Panc1 (cell line): Measurements from ENCODE around the gene TRIM43B. TPM values are rescaled to one million over a fixed set of nuclear protein-coding genes. Genes with fewer than 3 reads are reported as not detected.
"Not testable (repeated sequence)": the region's sequence is repeated elsewhere in the genome, so short reads cannot be mapped to it uniquely, and the experiment has no call there.

ENCODE experiments used
- ATAC-seq: fragments of 200-7000 bp; cut with Tn5 transposase; 2 replicates; pipeline ENCODE4 v1.9.1; 2020; ENCODE audit warnings: mild to moderate bottlenecking, moderate library complexity
- BruUV-seq: library from RNA; stranded (reverse); fragments of 400-500 nt; replicated peaks from 2 replicates; lab custom pipeline; 2021; lab: Mats Ljungman, UMichigan
- CTCF ChIA-PET: fragments of 300-600 bp; sonication (Branson Sonifier 250); formaldehyde crosslinking; loops from one replicate; lab custom pipeline; 2022; ENCODE audit warnings: antibody characterized with exemption; lab: Charles Lee
- POLR2A ChIA-PET: fragments of 300-600 bp; sonication (Branson Sonifier 250); formaldehyde crosslinking; loops from one replicate; lab custom pipeline; 2022; ENCODE audit warnings: antibody characterized with exemption; lab: Charles Lee
- DNase-seq: peaks from one replicate; pipeline ENCODE4 v3.0.0-alpha.2; 2010; ENCODE audit warnings: low read depth, low spot score
- H3K27ac ChIP-seq: 2 replicates; pipeline ENCODE4 v1.5.1; 2011; ENCODE audit warnings: mild to moderate bottlenecking, low read length, inconsistent platforms
- H3K27me3 ChIP-seq: fragments of 200-500 bp; sonication (Bioruptor generic); 2 replicates; pipeline ENCODE4 v1.6.0; 2014; ENCODE audit warnings: low read length, inconsistent platforms; ENCODE audit not compliant: control insufficient read depth, insufficient read depth
- H3K36me3 ChIP-seq: fragments of 200-500 bp; sonication (Bioruptor generic); 2 replicates; pipeline ENCODE4 v1.5.1; 2014; ENCODE audit warnings: inconsistent platforms, mild to moderate bottlenecking, low read length, moderate library complexity; ENCODE audit not compliant: control insufficient read depth, insufficient read depth
- H3K4me1 ChIP-seq: 2 replicates; pipeline ENCODE4 v1.5.1; 2011; ENCODE audit warnings: inconsistent platforms, mild to moderate bottlenecking, low read length, moderate library complexity; ENCODE audit not compliant: control insufficient read depth, insufficient read depth
- H3K4me3 ChIP-seq, 2 experiments: 2 replicates each; pipeline ENCODE4 v1.5.1; 2011 to 2012; ENCODE audit warnings: low read depth in 2 of 2, low read length in 2 of 2, mild to moderate bottlenecking in 2 of 2, inconsistent platforms in 1 of 2, moderate library complexity in 1 of 2
- H3K9me3 ChIP-seq: fragments of 200-500 bp; sonication (Bioruptor generic); 2 replicates; pipeline ENCODE4 v1.5.1; 2014; ENCODE audit warnings: low read depth, mild to moderate bottlenecking, inconsistent platforms, low read length, moderate library complexity; ENCODE audit not compliant: control insufficient read depth, insufficient read depth
- POLR2AphosphoS5 ChIP-seq: IDR thresholded peaks from 2 replicates; pipeline ENCODE4 v1.6.1; 2012; ENCODE audit warnings: mild to moderate bottlenecking, low read depth, low read length, moderate library complexity
- SIN3A ChIP-seq: IDR thresholded peaks from 2 replicates; pipeline ENCODE4 v1.6.1; 2012; ENCODE audit warnings: low read depth, mild to moderate bottlenecking, low read length, moderate library complexity, borderline replicate concordance; ENCODE audit not compliant: insufficient read depth
- TCF7L2 ChIP-seq: IDR thresholded peaks from 2 replicates; pipeline ENCODE4 v1.6.1; 2011; ENCODE audit warnings: mild to moderate bottlenecking, low read depth, low read length, inconsistent platforms
- in situ Hi-C: cut with HindIII; loops from 2 replicates; pipeline ENCODE4 v1.10.0; 2016; ENCODE audit warnings: low sequenced_read_pairs, low pct_unique_long_range_greater_than_20kb
- intact Hi-C: fragments of 100-400 bp; cut with micrococcal nuclease; formaldehyde crosslinking; loops from one replicate; pipeline ENCODE4 v1.10.0; 2022; ENCODE audit not compliant: unreplicated experiment
- total RNA-seq: library from RNA; stranded (reverse); gene quantifications from one replicate; pipeline ENCODE4 v1.2.1, GENCODE V29; 2021; ENCODE audit not compliant: unreplicated experiment
- TF ChIP-seq, protein P1 (sequence below), 2 experiments: IDR thresholded peaks; 2 replicates each; pipeline ENCODE4 v1.6.1; 2011 to 2012; ENCODE audit warnings: low read depth in 2 of 2, control low read depth in 1 of 2, low read length in 1 of 2, mild to moderate bottlenecking in 1 of 2, moderate library complexity in 1 of 2; ENCODE audit not compliant: insufficient read depth in 1 of 2
- TF ChIP-seq, protein P2 (sequence below): fragments of 450-650 bp; IDR thresholded peaks from 2 replicates; pipeline ENCODE4 v1.5.1; 2017; ENCODE audit warnings: mild to moderate bottlenecking

TRIM43B gene
- total RNA-seq, 1 experiment from 2014 or later, result not detected

DNA sequence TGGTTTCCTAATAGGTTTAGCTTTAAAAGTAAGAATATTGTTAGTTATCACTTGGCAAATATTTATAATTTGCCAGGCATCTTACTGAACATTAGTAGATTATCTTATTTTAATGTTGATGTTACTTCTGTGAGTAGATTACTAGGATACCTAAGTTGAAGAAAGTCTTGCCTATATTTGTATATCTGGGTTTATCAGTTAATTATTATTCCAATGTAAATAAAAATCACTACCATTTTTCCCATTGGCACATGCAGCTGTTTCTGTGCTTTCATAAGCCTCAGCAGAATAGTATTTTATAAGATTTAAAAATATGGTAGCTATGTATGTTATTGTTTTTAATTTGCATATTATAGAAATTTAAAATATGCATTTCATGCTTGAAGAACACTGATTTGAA lies 16.3 kb upstream of the TRIM43B start:
- Histone ChIP-seq H3K36me3 (no peaks in the 10 kb centered on the region), H3K27me3 (peaks cover 4% of the 10 kb centered on the region; the same call in 1 of the 2 replicates), H3K27ac (no peak overlapping the region), H3K4me1 (no peaks in the 10 kb centered on the region), H3K9me3 (no peaks in the 10 kb centered on the region), H3K4me3 (no peak overlapping the region)
- BruUV-seq, result no TSS peak
- CTCF ChIA-PET, result no interaction called here
- DNase-seq (no peak), ATAC-seq (no peak)
- in situ Hi-C loops (no loop called here), intact Hi-C loops (no loop called here)
- POLR2A ChIA-PET, result no interaction called here
- TF ChIP-seq POLR2AphosphoS5 (no peak), TCF7L2 (no peak), SIN3A (no peak)
- TF ChIP-seq, protein P1, sequence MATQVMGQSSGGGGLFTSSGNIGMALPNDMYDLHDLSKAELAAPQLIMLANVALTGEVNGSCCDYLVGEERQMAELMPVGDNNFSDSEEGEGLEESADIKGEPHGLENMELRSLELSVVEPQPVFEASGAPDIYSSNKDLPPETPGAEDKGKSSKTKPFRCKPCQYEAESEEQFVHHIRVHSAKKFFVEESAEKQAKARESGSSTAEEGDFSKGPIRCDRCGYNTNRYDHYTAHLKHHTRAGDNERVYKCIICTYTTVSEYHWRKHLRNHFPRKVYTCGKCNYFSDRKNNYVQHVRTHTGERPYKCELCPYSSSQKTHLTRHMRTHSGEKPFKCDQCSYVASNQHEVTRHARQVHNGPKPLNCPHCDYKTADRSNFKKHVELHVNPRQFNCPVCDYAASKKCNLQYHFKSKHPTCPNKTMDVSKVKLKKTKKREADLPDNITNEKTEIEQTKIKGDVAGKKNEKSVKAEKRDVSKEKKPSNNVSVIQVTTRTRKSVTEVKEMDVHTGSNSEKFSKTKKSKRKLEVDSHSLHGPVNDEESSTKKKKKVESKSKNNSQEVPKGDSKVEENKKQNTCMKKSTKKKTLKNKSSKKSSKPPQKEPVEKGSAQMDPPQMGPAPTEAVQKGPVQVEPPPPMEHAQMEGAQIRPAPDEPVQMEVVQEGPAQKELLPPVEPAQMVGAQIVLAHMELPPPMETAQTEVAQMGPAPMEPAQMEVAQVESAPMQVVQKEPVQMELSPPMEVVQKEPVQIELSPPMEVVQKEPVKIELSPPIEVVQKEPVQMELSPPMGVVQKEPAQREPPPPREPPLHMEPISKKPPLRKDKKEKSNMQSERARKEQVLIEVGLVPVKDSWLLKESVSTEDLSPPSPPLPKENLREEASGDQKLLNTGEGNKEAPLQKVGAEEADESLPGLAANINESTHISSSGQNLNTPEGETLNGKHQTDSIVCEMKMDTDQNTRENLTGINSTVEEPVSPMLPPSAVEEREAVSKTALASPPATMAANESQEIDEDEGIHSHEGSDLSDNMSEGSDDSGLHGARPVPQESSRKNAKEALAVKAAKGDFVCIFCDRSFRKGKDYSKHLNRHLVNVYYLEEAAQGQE (IDR thresholded peaks at IDR 0.05; ENCODE audit: insufficient read depth in 1 of 2, low read depth in 2 of 2, low read length in 1 of 2), result no peak
- TF ChIP-seq, protein P2, sequence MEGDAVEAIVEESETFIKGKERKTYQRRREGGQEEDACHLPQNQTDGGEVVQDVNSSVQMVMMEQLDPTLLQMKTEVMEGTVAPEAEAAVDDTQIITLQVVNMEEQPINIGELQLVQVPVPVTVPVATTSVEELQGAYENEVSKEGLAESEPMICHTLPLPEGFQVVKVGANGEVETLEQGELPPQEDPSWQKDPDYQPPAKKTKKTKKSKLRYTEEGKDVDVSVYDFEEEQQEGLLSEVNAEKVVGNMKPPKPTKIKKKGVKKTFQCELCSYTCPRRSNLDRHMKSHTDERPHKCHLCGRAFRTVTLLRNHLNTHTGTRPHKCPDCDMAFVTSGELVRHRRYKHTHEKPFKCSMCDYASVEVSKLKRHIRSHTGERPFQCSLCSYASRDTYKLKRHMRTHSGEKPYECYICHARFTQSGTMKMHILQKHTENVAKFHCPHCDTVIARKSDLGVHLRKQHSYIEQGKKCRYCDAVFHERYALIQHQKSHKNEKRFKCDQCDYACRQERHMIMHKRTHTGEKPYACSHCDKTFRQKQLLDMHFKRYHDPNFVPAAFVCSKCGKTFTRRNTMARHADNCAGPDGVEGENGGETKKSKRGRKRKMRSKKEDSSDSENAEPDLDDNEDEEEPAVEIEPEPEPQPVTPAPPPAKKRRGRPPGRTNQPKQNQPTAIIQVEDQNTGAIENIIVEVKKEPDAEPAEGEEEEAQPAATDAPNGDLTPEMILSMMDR, result no peak

DNA sequence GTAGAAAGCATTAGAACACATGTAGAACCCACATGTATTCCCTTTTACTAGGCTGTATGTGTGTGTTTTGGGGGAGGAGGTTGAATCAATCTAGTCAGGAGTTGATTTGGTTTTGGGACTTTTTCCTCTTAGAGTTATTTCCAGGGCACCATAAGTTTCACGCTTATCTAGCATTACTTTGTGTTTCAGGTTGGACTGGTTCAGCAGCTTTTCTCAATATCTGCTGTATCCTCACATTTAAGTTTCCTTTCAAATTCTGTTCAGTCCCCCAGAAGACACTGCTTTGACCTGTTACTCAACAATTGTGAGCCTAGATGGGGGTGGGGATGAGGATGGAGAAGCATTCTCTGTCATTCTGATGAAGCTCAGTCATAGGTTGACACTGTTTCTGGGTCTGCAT lies 7.5 kb upstream of the TRIM43B start:
- H3K4me1 ChIP-seq, ATAC-seq, in situ Hi-C loops, DNase-seq, H3K9me3 ChIP-seq, H3K27ac ChIP-seq, POLR2A ChIA-PET, H3K27me3 ChIP-seq, H3K36me3 ChIP-seq, CTCF ChIA-PET, H3K4me3 ChIP-seq, intact Hi-C loops, BruUV-seq: not testable (repeated sequence)

DNA sequence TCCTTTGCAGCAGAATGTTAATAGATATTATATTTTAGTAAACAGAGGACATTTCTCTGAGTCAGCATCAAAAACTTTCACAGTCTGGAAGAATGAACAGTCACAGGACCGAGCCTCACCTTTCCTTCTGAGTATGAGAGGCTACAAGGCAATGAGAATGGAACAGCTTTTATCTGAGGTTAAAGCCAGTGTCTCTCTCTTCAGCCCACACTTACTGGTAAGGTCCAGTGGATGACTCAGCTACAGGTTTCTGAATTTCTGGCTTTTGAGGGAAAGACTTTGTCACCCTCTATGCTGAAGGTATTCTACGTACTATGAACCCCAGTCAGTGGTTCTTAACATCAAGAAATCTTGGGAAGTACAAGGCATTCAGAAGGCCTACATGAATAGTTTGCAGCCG lies 9.5 kb downstream of the TRIM43B start:
- H3K27me3 ChIP-seq, intact Hi-C loops, H3K4me3 ChIP-seq, H3K4me1 ChIP-seq, BruUV-seq, CTCF ChIA-PET, DNase-seq, in situ Hi-C loops, ATAC-seq, POLR2A ChIA-PET, H3K27ac ChIP-seq, H3K36me3 ChIP-seq, H3K9me3 ChIP-seq: not testable (repeated sequence)

DNA sequence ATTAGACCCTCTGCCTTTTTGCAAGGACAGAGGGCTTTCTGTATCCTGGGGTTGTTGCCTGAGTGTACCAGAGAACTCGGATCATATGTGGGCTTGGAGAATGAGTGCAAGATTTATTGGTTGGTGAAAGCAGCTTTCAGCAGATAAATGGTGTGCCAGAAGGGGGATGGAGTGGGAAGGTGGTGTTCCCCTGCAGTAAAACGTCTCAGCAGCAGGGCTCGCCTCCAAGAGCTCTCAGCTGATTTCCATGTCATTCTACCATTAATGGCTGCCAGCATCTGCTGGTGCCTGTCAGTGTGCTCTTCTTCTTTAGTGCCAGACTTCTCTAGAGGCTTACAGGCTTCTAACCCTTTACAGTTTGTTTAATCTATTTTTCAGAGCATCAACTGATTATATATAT lies 16.6 kb downstream of the TRIM43B start:
- in situ Hi-C loops, H3K27ac ChIP-seq, CTCF ChIA-PET, H3K27me3 ChIP-seq, BruUV-seq, H3K4me3 ChIP-seq, H3K4me1 ChIP-seq, intact Hi-C loops, H3K9me3 ChIP-seq, ATAC-seq, H3K36me3 ChIP-seq, POLR2A ChIA-PET, DNase-seq: not testable (repeated sequence)

DNA sequence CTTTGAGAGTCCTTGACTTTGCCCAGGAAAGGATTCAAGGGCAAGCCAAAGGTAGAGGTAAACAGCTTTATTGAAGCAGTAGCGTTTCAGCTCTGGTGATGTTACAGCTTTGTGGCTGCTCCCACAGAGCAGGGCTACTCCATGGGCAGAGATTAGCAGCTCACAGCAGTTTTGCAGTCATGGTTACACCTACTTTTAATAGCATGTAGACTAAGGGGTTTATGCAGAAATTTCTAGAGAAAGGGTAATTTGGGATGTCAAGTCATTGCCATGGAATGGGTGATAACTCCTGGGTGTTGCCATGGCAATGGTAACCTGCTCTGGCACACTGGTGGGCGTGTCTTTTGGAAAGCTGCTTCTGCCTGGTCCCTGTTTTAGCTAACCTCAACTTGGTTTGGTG lies 18.0 kb downstream of the TRIM43B start:
- DNase-seq, H3K9me3 ChIP-seq, in situ Hi-C loops, BruUV-seq, POLR2A ChIA-PET, H3K27me3 ChIP-seq, H3K36me3 ChIP-seq, H3K4me3 ChIP-seq, CTCF ChIA-PET, intact Hi-C loops, ATAC-seq, H3K4me1 ChIP-seq, H3K27ac ChIP-seq: not testable (repeated sequence)
